ENCODE results near the gene IGSF10.

- TF ChIP-seq, protein P1, sequence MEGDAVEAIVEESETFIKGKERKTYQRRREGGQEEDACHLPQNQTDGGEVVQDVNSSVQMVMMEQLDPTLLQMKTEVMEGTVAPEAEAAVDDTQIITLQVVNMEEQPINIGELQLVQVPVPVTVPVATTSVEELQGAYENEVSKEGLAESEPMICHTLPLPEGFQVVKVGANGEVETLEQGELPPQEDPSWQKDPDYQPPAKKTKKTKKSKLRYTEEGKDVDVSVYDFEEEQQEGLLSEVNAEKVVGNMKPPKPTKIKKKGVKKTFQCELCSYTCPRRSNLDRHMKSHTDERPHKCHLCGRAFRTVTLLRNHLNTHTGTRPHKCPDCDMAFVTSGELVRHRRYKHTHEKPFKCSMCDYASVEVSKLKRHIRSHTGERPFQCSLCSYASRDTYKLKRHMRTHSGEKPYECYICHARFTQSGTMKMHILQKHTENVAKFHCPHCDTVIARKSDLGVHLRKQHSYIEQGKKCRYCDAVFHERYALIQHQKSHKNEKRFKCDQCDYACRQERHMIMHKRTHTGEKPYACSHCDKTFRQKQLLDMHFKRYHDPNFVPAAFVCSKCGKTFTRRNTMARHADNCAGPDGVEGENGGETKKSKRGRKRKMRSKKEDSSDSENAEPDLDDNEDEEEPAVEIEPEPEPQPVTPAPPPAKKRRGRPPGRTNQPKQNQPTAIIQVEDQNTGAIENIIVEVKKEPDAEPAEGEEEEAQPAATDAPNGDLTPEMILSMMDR (IDR thresholded peaks at IDR 0.05) = no peak
- TF ChIP-seq, protein P2, sequence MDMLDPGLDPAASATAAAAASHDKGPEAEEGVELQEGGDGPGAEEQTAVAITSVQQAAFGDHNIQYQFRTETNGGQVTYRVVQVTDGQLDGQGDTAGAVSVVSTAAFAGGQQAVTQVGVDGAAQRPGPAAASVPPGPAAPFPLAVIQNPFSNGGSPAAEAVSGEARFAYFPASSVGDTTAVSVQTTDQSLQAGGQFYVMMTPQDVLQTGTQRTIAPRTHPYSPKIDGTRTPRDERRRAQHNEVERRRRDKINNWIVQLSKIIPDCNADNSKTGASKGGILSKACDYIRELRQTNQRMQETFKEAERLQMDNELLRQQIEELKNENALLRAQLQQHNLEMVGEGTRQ (IDR thresholded peaks at IDR 0.05; ENCODE audit: borderline replicate concordance, low read depth, low read length) = no peak
- TF ChIP-seq USF1 (IDR thresholded peaks at IDR 0.05; ENCODE audit: borderline replicate concordance, low read depth) = no peak
Measured at GRCh38 chr3:151437906-151438305, 23.0 kb downstream of the IGSF10 start.
